Measurements from ENCODE around the gene TMBIM6. TPM values are rescaled to one million over a fixed set of nuclear protein-coding genes. Genes with fewer than 3 reads are reported as not detected.
A peak's percentile ranks its signal among the peaks of the same experiment; 100 is the strongest.
"Not testable (repeated sequence)": the region's sequence is repeated elsewhere in the genome, so short reads cannot be mapped to it uniquely, and the experiment has no call there.

The TMBIM6 gene
- total RNA-seq, 1 donor from 2014 or later = 570 TPM

GRCh38 chr12:49766115-49766455 lies 24.7 kb downstream of the TMBIM6 start:
- no peaks in the 10 kb centered on the region for H3K27me3 ChIP-seq (ENCODE audit: control insufficient read depth, insufficient read depth, low read length)
- H3K4me3 ChIP-seq (ENCODE audit: low read depth, low read length) = no peak overlapping the region
- FAIRE-seq (no peak), DNase-seq (ENCODE audit: low read depth) (no peak)
- TF ChIP-seq, protein P1, sequence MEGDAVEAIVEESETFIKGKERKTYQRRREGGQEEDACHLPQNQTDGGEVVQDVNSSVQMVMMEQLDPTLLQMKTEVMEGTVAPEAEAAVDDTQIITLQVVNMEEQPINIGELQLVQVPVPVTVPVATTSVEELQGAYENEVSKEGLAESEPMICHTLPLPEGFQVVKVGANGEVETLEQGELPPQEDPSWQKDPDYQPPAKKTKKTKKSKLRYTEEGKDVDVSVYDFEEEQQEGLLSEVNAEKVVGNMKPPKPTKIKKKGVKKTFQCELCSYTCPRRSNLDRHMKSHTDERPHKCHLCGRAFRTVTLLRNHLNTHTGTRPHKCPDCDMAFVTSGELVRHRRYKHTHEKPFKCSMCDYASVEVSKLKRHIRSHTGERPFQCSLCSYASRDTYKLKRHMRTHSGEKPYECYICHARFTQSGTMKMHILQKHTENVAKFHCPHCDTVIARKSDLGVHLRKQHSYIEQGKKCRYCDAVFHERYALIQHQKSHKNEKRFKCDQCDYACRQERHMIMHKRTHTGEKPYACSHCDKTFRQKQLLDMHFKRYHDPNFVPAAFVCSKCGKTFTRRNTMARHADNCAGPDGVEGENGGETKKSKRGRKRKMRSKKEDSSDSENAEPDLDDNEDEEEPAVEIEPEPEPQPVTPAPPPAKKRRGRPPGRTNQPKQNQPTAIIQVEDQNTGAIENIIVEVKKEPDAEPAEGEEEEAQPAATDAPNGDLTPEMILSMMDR (IDR thresholded peaks at IDR 0.05; ENCODE audit: insufficient read depth, low read length, severe bottlenecking) = no peak
- H3K36me3 ChIP-seq (ENCODE audit: control insufficient read depth, insufficient read depth, low read length) = peaks cover 14% of the 10 kb centered on the region

GRCh38 chr12:49767333-49767732 lies 26.0 kb downstream of the TMBIM6 start:
- Histone ChIP-seq H3K4me3 (ENCODE audit: low read depth, low read length) (no peak overlapping the region), H3K27me3 (ENCODE audit: control insufficient read depth, insufficient read depth, low read length) (no peaks in the 10 kb centered on the region), H3K36me3 (ENCODE audit: control insufficient read depth, insufficient read depth, low read length) (peaks cover 10% of the 10 kb centered on the region)
- FAIRE-seq (no peak), DNase-seq (ENCODE audit: low read depth) (no peak)
- TF ChIP-seq, protein P1 (IDR thresholded peaks at IDR 0.05; ENCODE audit: insufficient read depth, low read length, severe bottlenecking) = no peak

DNA sequence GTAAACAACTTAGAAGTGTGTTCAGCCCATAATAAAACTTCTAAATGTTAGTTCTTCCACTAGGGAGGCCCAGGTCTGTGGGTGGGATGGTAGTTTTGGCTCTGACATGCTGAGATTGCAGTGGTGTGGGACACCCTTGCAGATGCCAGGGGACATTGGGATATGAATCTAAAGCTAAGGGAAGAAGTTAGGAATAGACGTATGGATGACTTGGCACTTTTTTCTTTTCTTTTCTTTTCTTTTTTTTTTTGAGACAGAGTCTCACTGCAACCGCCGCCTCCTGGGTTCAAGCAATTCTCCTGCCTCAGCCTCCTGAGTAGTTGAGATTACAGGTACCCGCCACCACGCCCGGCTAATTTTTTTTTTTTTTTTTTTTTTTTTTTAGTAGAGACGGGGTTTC lies 31.7 kb downstream of the TMBIM6 start:
- not testable (repeated sequence) for DNase-seq (ENCODE audit: low read depth); H3K27me3 ChIP-seq (ENCODE audit: control insufficient read depth, insufficient read depth, low read length); FAIRE-seq; H3K4me3 ChIP-seq (ENCODE audit: low read depth, low read length); H3K36me3 ChIP-seq (ENCODE audit: control insufficient read depth, insufficient read depth, low read length)

DNA sequence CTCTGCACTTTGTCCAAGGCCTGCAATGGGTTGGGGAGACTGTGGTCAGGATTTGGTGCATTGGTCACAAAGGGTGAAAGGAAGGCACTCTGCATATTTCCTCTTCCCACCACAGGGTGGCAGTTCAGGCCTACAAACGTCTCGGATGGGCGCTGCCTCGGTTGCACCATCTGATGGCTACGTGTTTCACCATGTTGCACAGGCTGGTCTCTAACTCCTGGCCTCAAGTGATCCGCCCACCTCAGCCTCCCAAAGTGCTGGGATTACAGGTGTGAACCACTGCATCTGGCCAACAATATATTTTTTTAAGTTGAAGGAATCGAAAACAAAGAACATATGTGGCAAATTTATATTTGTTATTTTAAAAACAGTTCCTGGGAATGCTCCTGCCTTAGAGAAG lies 35.1 kb downstream of the TMBIM6 start:
- TF ChIP-seq, protein P1 (IDR thresholded peaks at IDR 0.05; ENCODE audit: insufficient read depth, low read length, severe bottlenecking) = peak; percentile 87
- no peaks in the 10 kb centered on the region for H3K27me3 ChIP-seq (ENCODE audit: control insufficient read depth, insufficient read depth, low read length)
- DNase-seq (ENCODE audit: low read depth) (peak; percentile 71), FAIRE-seq (peak; percentile 7)
- H3K36me3 ChIP-seq (ENCODE audit: control insufficient read depth, insufficient read depth, low read length) = no peaks in the 10 kb centered on the region
- H3K4me3 ChIP-seq (ENCODE audit: low read depth, low read length) = no peak overlapping the region

DNA sequence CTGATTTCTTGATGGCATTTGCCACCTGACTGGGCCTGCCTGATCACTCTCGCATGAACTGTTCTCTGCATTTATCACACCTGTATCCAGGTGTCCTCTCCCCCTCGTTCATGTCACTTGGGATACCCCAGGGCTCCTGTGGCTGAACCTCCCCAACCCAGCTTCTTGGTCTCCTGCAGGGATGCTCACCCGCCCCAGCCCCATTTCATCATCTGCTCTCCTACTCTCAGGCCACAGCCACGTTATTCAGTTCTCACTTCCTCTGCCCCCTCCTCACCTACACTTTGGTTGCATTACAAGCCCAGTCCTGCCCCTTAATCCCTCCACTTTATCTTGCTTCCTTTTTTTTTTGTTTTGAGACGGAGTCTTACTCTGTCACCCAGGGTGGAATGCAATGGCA lies 35.5 kb downstream of the TMBIM6 start:
- H3K4me3 ChIP-seq (ENCODE audit: low read depth, low read length) = no peak overlapping the region
- no peaks in the 10 kb centered on the region for H3K27me3 ChIP-seq (ENCODE audit: control insufficient read depth, insufficient read depth, low read length)
- H3K36me3 ChIP-seq (ENCODE audit: control insufficient read depth, insufficient read depth, low read length) = no peaks in the 10 kb centered on the region
- FAIRE-seq = no peak
- peak; percentile 15 for DNase-seq (ENCODE audit: low read depth)
- TF ChIP-seq, protein P1 (IDR thresholded peaks at IDR 0.05; ENCODE audit: insufficient read depth, low read length, severe bottlenecking) = no peak

GRCh38 chr12:49777341-49777740 lies 36.0 kb downstream of the TMBIM6 start:
- DNase-seq (ENCODE audit: low read depth) = peak; percentile 55
- FAIRE-seq = no peak
- H3K4me3 ChIP-seq (ENCODE audit: low read depth, low read length) = no peak overlapping the region
- TF ChIP-seq, protein P1 (IDR thresholded peaks at IDR 0.05; ENCODE audit: insufficient read depth, low read length, severe bottlenecking) = no peak
- H3K36me3 ChIP-seq (ENCODE audit: control insufficient read depth, insufficient read depth, low read length) = no peaks in the 10 kb centered on the region
- H3K27me3 ChIP-seq (ENCODE audit: control insufficient read depth, insufficient read depth, low read length) = no peaks in the 10 kb centered on the region
